GM12878 (cell line): ENCODE data around the gene CYP26B1. TPM values are rescaled to one million over a fixed set of nuclear protein-coding genes. Genes with fewer than 3 reads are reported as not detected.

Experiments
- ATAC-seq: fragments of 200-7000 bp; cut with Tn5 transposase; 3 replicates; pipeline ENCODE4 v1.9.1; 2020; ENCODE audit warnings: mild to moderate bottlenecking, moderate library complexity
- BruUV-seq: library from RNA; stranded (reverse); fragments of 400-500 nt; replicated peaks from 2 replicates; lab custom pipeline; 2021; lab: Mats Ljungman, UMichigan
- CTCF ChIA-PET: fragments of 300-600 bp; sonication (Branson Sonifier 250); formaldehyde crosslinking; extraction: SDS; loops from one replicate; lab custom pipeline; 2021; ENCODE audit warnings: inconsistent platforms; lab: Yijun Ruan, JAX
- POLR2A ChIA-PET: fragments of 350-600 bp; formaldehyde crosslinking; extraction: SDS; loops from one replicate; lab custom pipeline; 2021; ENCODE audit warnings: inconsistent platforms; lab: Charles Lee
- RAD21 ChIA-PET: fragments of 300-600 bp; sonication (Branson Sonifier 250); formaldehyde crosslinking; loops from one replicate; lab custom pipeline; 2023; ENCODE audit warnings: antibody characterized with exemption; ENCODE audit not compliant: unreplicated experiment; lab: Charles Lee
- SMC1A ChIA-PET: fragments of 300-600 bp; sonication (Branson Sonifier 250); formaldehyde crosslinking; loops from one replicate; lab custom pipeline; 2023; ENCODE audit not compliant: unreplicated experiment, uncharacterized antibody; lab: Charles Lee
- DNase-seq: peaks from one replicate; pipeline ENCODE4 v3.0.0-alpha.2; 2011; ENCODE audit warnings: low read depth, low spot score
- FAIRE-seq: peaks from 3 replicates; lab custom pipeline; 2011; peaks lifted over from hg19 to GRCh38; lab: Jason Lieb, UNC
- H2AFZ ChIP-seq: 2 replicates; pipeline ENCODE4 v1.6.0; 2011; ENCODE audit warnings: low read depth, low read length, control low read depth; ENCODE audit not compliant: control insufficient read depth
- H3K27ac ChIP-seq: 2 replicates; pipeline ENCODE4 v1.5.1; 2011; ENCODE audit warnings: control low read depth; ENCODE audit not compliant: control insufficient read depth, insufficient read depth
- H3K27me3 ChIP-seq, 2 experiments: replicated peaks in 1 of 2; 2 replicates each; pipeline versions ENCODE4 v1.6.0 to v1.6.1; 2011; ENCODE audit warnings: low read length in 1 of 2; ENCODE audit not compliant: control insufficient read depth in 2 of 2, insufficient read depth in 2 of 2
- H3K36me3 ChIP-seq, 2 experiments: 2 replicates each; pipeline ENCODE4 v1.5.1; 2011; ENCODE audit warnings: low read length in 1 of 2; ENCODE audit not compliant: control insufficient read depth in 2 of 2, insufficient read depth in 2 of 2
- H3K4me1 ChIP-seq: 2 replicates; pipeline ENCODE4 v1.6.1; 2011; ENCODE audit warnings: mild to moderate bottlenecking, low read length, moderate library complexity, mixed read lengths; ENCODE audit not compliant: control insufficient read depth, insufficient read depth
- H3K4me2 ChIP-seq: 2 replicates; pipeline ENCODE4 v1.6.0; 2011; ENCODE audit warnings: control low read depth; ENCODE audit not compliant: control insufficient read depth, insufficient read depth
- H3K4me3 ChIP-seq: fragments of 200-600 bp; sonication (generic); 2 replicates; pipeline ENCODE4 v1.5.1; 2016
- H3K79me2 ChIP-seq: 2 replicates; pipeline ENCODE4 v1.6.0; 2011; ENCODE audit warnings: low read length; ENCODE audit not compliant: control insufficient read depth, insufficient read depth
- H3K9ac ChIP-seq: 2 replicates; pipeline ENCODE4 v1.8.0; 2011; ENCODE audit warnings: low read length, control low read depth, mixed read lengths; ENCODE audit not compliant: control insufficient read depth, insufficient read depth
- H3K9me3 ChIP-seq: replicated peaks from 3 replicates; pipeline ENCODE4 v1.5.1; 2011; ENCODE audit warnings: mild to moderate bottlenecking, low read length; ENCODE audit not compliant: control insufficient read depth, insufficient read depth
- H4K20me1 ChIP-seq: 2 replicates; pipeline ENCODE4 v1.6.0; 2011; ENCODE audit not compliant: control insufficient read depth, insufficient read depth
- ASH2L ChIP-seq: fragments of 300-600, 200-600 bp; sonication (generic); IDR thresholded peaks from 2 replicates; pipeline ENCODE4 v1.6.1; 2017; ENCODE audit warnings: low read depth, mild to moderate bottlenecking, borderline replicate concordance
- CEBPB ChIP-seq, 2 experiments: fragments of 150-350 bp in 1 of 2; IDR thresholded peaks; 2 replicates each; pipeline ENCODE4 v1.6.1; 2012 to 2014; ENCODE audit warnings: low read depth in 2 of 2, low read length in 2 of 2, borderline replicate concordance in 1 of 2, inconsistent platforms in 1 of 2
- CHD1 ChIP-seq: IDR thresholded peaks from 2 replicates; pipeline ENCODE4 v1.6.1; 2012; ENCODE audit warnings: low read depth, low read length, improper control_type of control experiment
- CHD4 ChIP-seq: fragments of 200-600 bp; sonication (generic); IDR thresholded peaks from 2 replicates; pipeline ENCODE4 v1.6.1; 2016; ENCODE audit warnings: mild to moderate bottlenecking
- GATAD2B ChIP-seq: fragments of 450-650 bp; conservative IDR thresholded peaks from 2 replicates; pipeline ENCODE4 v1.6.1; 2017; ENCODE audit warnings: low read depth, mild to moderate bottlenecking, moderate library complexity
- HDAC2 ChIP-seq: fragments of 200-600 bp; sonication (generic); IDR thresholded peaks from 2 replicates; pipeline ENCODE4 v1.6.1; 2017
- MEF2A ChIP-seq: IDR thresholded peaks from 2 replicates; pipeline ENCODE4 v1.6.1; 2011; ENCODE audit warnings: low read depth, mild to moderate bottlenecking, low read length, moderate library complexity; ENCODE audit not compliant: insufficient read depth
- MYC ChIP-seq: IDR thresholded peaks from 2 replicates; pipeline ENCODE4 v1.6.1; 2011; ENCODE audit warnings: mild to moderate bottlenecking, low read length, moderate library complexity, inconsistent platforms; ENCODE audit not compliant: insufficient read depth, insufficient replicate concordance, insufficient read length, severe bottlenecking
- NR2C2 ChIP-seq: IDR thresholded peaks from 2 replicates; pipeline ENCODE4 v1.6.1; 2011; ENCODE audit warnings: borderline replicate concordance, low read depth; ENCODE audit not compliant: control insufficient read depth, insufficient read length
- PAX8 ChIP-seq: fragments of 450-650 bp; IDR thresholded peaks from 2 replicates; pipeline ENCODE4 v1.6.1; 2017; ENCODE audit warnings: mild to moderate bottlenecking, moderate library complexity
- RFX5 ChIP-seq: IDR thresholded peaks from 2 replicates; pipeline ENCODE4 v1.6.1; 2011; ENCODE audit warnings: low read depth, low read length, improper control_type of control experiment
- YBX1 ChIP-seq: fragments of 450-650 bp; IDR thresholded peaks from 2 replicates; pipeline ENCODE4 v1.6.1; 2016; ENCODE audit warnings: antibody characterized with exemption
- ZNF384 ChIP-seq: IDR thresholded peaks from 2 replicates; pipeline ENCODE4 v1.6.1; 2012; ENCODE audit warnings: low read depth, mild to moderate bottlenecking, low read length, improper control_type of control experiment, borderline replicate concordance
- WGBS: methylation state at CpG from one replicate; pipeline ENCODE4 v1.1.6; 2016; ENCODE audit warnings: low lambda C conversion rate; ENCODE audit not compliant: insufficient replicate concordance, insufficient coverage; ENCODE audit errors: missing lambda C conversion rate; 5-methylcytosine and 5-hydroxymethylcytosine counted together
- in situ Hi-C: fragments of 300-500 bp; cut with MboI; formaldehyde crosslinking; loops from 9 replicates; pipeline ENCODE4 v1.14.3; 2018; ENCODE audit warnings: mixed read lengths
- intact Hi-C: fragments of 100-400 bp; cut with micrococcal nuclease; formaldehyde crosslinking; loops from one replicate; pipeline ENCODE4 v1.14.2; 2022; ENCODE audit not compliant: unreplicated experiment
- polyA plus RNA-seq, 11 experiments: library from polyadenylated mRNA; depleted of rRNA in 4 of 11; unstranded in 6 of 11; stranded (reverse) in 5 of 11; fragments of >200 nt; fragmentation: Nextera tagmentation in 4 of 11; fragmentation: Illumina TruSeq in 1 of 11; extraction: Ambion mirVana in 4 of 11; extraction: Trizol in 1 of 11; gene quantifications; 1 replicate in 1 of 11; 2 replicates in 10 of 11; pipeline versions ENCODE4 v1.2.1 to v1.2.3, GENCODE V29; 2011 to 2016; ENCODE audit warnings: inconsistent platforms in 2 of 11, missing spikeins in 2 of 11, low read depth in 1 of 11
- total RNA-seq, 4 experiments: library from RNA; depleted of rRNA in 3 of 4; stranded (reverse); fragments of >200 nt in 3 of 4; fragmentation: Illumina TruSeq in 1 of 4; extraction: Trizol in 1 of 4; gene quantifications; 2 replicates each; pipeline versions ENCODE4 v1.2.1 to v1.2.3, GENCODE V29; 2013 to 2021

CYP26B1 gene
- total and polyA plus RNA-seq, 10 of the 15 experiments (the other 5 are each of a cell fraction or from before 2014, with no cell fraction given), result not detected

GRCh38 chr2:72082021-72082601, 65.6 kb downstream of the CYP26B1 start:
- ChIA-PET SMC1A (no interaction called here), RAD21 (no interaction called here), POLR2A (no interaction called here), CTCF (no interaction called here)
- TF ChIP-seq PAX8, result no peak
- TF ChIP-seq ZNF384, result no peak
- TF ChIP-seq CHD4, result no peak
- no peak for TF ChIP-seq RFX5
- no peak for TF ChIP-seq HDAC2
- no peak for TF ChIP-seq MYC
- no peak for TF ChIP-seq MEF2A
- TF ChIP-seq GATAD2B, result no peak
- no peak for TF ChIP-seq CEBPB (IDR thresholded peaks at IDR 0.05; ENCODE audit: borderline replicate concordance in 1 of 2, low read depth in 2 of 2, low read length in 2 of 2)
- no peak for TF ChIP-seq CHD1
- TF ChIP-seq NR2C2, result no peak
- no peak for TF ChIP-seq ASH2L
- no peak for TF ChIP-seq YBX1
- Histone ChIP-seq H3K4me1 (no peaks in the 10 kb centered on the region), H3K9me3 (no peaks in the 10 kb centered on the region), H4K20me1 (no peaks in the 10 kb centered on the region), H3K4me3 (no peak overlapping the region), H3K36me3 (no peaks in the 10 kb centered on the region), H3K27ac (no peak overlapping the region), H2AFZ (no peak overlapping the region), H3K27me3 (no peaks in the 10 kb centered on the region), H3K4me2 (no peak overlapping the region), H3K79me2 (no peaks in the 10 kb centered on the region), H3K9ac (no peak overlapping the region)
- BruUV-seq, result no TSS peak
- DNase-seq (no peak), ATAC-seq (no peak), FAIRE-seq (no peak)
- in situ Hi-C loops (no loop called here), intact Hi-C loops (no loop called here)
- WGBS, result 67% methylated on average over 12 of the region's 12 CpGs
